Thyroid gland (tissue), 4 donors: ENCODE data around the gene WHRN.

Source experiments
- POLR2A ChIP-seq, 2 donors: fragments of 450-650 bp; IDR thresholded peaks; one replicate each; pipeline ENCODE4 v1.6.1; 2017; ENCODE audit warnings: antibody characterized with exemption in 2 of 2, mild to moderate bottlenecking in 2 of 2, moderate library complexity in 1 of 2
- TF ChIP-seq, protein P1 (sequence below), 6 experiments: fragments of 200-600 bp in 3 of 6; fragments of 450-650 bp in 3 of 6; sonication (generic) in 3 of 6; IDR thresholded peaks; one replicate each; pipeline ENCODE4 v1.5.1; 2016 to 2019; ENCODE audit warnings: antibody characterized with exemption in 6 of 6, mild to moderate bottlenecking in 2 of 6, inconsistent platforms in 1 of 6, moderate library complexity in 1 of 6

DNA sequence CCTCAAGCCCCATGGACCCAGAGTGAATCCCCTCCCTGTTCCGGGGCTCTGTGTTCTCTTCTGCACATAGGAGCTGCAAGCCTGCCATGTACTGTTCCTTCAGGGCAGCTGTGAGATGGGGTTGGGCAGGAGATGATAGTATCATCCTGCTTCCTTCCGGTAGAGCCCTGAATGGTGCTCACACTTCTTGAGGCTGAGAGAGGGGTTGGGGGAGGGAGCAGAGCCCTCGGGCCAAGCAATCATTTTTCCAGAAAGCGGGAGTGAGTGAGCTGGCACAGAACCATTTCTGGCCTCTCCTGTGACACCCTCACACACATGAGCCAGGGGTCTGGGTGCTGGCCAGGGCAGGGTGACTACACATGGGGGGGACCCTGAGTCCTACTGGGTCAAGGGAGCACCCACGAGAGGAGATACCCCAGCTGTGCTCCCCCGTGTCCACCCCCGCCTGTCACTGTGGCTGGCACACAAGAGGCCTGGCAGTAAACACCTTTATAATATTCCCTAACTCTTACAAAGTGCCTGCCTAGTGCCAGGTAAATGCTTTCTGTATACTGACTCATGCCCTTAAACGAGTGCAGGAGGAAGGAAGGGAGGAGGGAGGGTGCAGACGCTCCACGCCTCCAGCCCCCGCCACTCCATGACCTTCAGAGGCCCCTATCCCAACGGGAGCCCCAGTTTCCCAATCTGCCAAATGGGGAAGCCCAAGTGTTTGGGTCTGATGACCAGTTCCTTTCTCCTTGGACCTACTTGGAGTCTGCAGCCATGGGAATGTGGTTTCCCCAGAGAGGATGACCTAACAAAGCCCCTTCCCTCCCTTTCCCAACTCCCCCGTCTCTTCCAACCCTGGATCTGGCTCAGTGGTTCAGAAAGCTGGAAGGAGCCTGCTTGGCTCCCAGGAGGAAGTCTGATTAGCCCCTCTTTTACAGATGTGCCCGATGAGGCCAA lies 133.0 kb downstream of the WHRN start:
- TF ChIP-seq POLR2A (IDR thresholded peaks at IDR 0.05): no peak
- TF ChIP-seq, protein P1, sequence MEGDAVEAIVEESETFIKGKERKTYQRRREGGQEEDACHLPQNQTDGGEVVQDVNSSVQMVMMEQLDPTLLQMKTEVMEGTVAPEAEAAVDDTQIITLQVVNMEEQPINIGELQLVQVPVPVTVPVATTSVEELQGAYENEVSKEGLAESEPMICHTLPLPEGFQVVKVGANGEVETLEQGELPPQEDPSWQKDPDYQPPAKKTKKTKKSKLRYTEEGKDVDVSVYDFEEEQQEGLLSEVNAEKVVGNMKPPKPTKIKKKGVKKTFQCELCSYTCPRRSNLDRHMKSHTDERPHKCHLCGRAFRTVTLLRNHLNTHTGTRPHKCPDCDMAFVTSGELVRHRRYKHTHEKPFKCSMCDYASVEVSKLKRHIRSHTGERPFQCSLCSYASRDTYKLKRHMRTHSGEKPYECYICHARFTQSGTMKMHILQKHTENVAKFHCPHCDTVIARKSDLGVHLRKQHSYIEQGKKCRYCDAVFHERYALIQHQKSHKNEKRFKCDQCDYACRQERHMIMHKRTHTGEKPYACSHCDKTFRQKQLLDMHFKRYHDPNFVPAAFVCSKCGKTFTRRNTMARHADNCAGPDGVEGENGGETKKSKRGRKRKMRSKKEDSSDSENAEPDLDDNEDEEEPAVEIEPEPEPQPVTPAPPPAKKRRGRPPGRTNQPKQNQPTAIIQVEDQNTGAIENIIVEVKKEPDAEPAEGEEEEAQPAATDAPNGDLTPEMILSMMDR (IDR thresholded peaks at IDR 0.05): no peak
